IMR-90 (cell line): ENCODE results near the gene DPP6. TPM values are rescaled to one million over a fixed set of nuclear protein-coding genes. Genes with fewer than 3 reads are reported as not detected.

Experiments used
- ATAC-seq: fragments of 200-7000 bp; cut with Tn5 transposase; 2 replicates; pipeline ENCODE4 v1.9.1; 2020; ENCODE audit warnings: low read depth, mild to moderate bottlenecking, moderate library complexity
- BruUV-seq: library from RNA; stranded (reverse); fragments of 400-500 nt; replicated peaks from 2 replicates; lab custom pipeline; 2021; lab: Mats Ljungman, UMichigan
- CTCF ChIA-PET: fragments of 300-600 bp; formaldehyde crosslinking; extraction: SDS; loops from one replicate; lab custom pipeline; 2021; ENCODE audit warnings: antibody characterized with exemption; lab: Yijun Ruan, JAX
- POLR2A ChIA-PET: fragments of 300-600 bp; sonication (Branson Sonifier 250); formaldehyde crosslinking; loops from one replicate; lab custom pipeline; 2022; ENCODE audit warnings: antibody characterized with exemption; ENCODE audit not compliant: unreplicated experiment; lab: Charles Lee
- DNase-seq: peaks from one replicate; pipeline ENCODE4 v3.0.0; 2013
- H2AFZ ChIP-seq: replicated peaks from 2 replicates; pipeline ENCODE3; 2013; ENCODE audit warnings: low read length, mild to moderate bottlenecking; ENCODE audit not compliant: poor library complexity
- H2AK5ac ChIP-seq: 2 replicates; pipeline ENCODE4 v1.6.1; 2013; ENCODE audit warnings: low read depth, low read length, inconsistent platforms
- H2AK9ac ChIP-seq: replicated peaks from 2 replicates; pipeline ENCODE3; 2013; ENCODE audit warnings: mild to moderate bottlenecking, low read depth, low read length, moderate library complexity; ENCODE audit not compliant: poor library complexity
- H2BK120ac ChIP-seq: 2 replicates; pipeline ENCODE4 v1.6.1; 2013; ENCODE audit warnings: low read depth, low read length, inconsistent platforms
- H2BK15ac ChIP-seq: 3 replicates; pipeline ENCODE4 v1.6.1; 2013; ENCODE audit warnings: low read depth, low read length, inconsistent platforms
- H2BK20ac ChIP-seq: 2 replicates; pipeline ENCODE4 v1.6.1; 2013; ENCODE audit warnings: low read depth, mild to moderate bottlenecking, inconsistent platforms, low read length, moderate library complexity
- H2BK5ac ChIP-seq: 2 replicates; pipeline ENCODE4 v1.6.1; 2013; ENCODE audit warnings: mild to moderate bottlenecking, low read depth, low read length, inconsistent platforms; ENCODE audit not compliant: poor library complexity, severe bottlenecking
- H3K14ac ChIP-seq: replicated peaks from 2 replicates; pipeline ENCODE4 v1.6.1; 2013; ENCODE audit warnings: low read depth, low read length, inconsistent platforms
- H3K18ac ChIP-seq: 2 replicates; pipeline ENCODE4 v1.6.1; 2013; ENCODE audit warnings: low read depth, low read length, control low read depth
- H3K23ac ChIP-seq: 2 replicates; pipeline ENCODE4 v1.6.1; 2013; ENCODE audit warnings: low read depth, low read length, inconsistent platforms
- H3K27ac ChIP-seq: 2 replicates; pipeline ENCODE4 v1.5.1; 2013; ENCODE audit warnings: mild to moderate bottlenecking, control low read depth, low read length; ENCODE audit not compliant: insufficient read depth
- H3K27me3 ChIP-seq: 2 replicates; pipeline ENCODE4 v1.6.1; 2013; ENCODE audit warnings: low read length; ENCODE audit not compliant: control insufficient read depth, insufficient read depth
- H3K36me3 ChIP-seq: 2 replicates; pipeline ENCODE4 v1.6.1; 2013; ENCODE audit warnings: low read length, mixed read lengths; ENCODE audit not compliant: control insufficient read depth, insufficient read depth
- H3K4ac ChIP-seq: 2 replicates; pipeline ENCODE4 v1.6.1; 2013; ENCODE audit warnings: low read depth, low read length, inconsistent platforms
- H3K4me1 ChIP-seq: 2 replicates; pipeline ENCODE4 v1.6.1; 2013; ENCODE audit warnings: low read length, mixed read lengths; ENCODE audit not compliant: control insufficient read depth, insufficient read depth
- H3K4me2 ChIP-seq: 2 replicates; pipeline ENCODE4 v1.6.1; 2013; ENCODE audit warnings: low read depth, mild to moderate bottlenecking, control low read depth, low read length, moderate library complexity
- H3K4me3 ChIP-seq: 2 replicates; pipeline ENCODE4 v1.5.1; 2013; ENCODE audit warnings: low read depth, mild to moderate bottlenecking, control low read depth, low read length, moderate library complexity; ENCODE audit not compliant: insufficient read depth
- H3K56ac ChIP-seq: 2 replicates; pipeline ENCODE4 v1.6.1; 2013; ENCODE audit warnings: low read length, inconsistent platforms; ENCODE audit not compliant: insufficient read depth; ENCODE audit errors: extremely low read depth
- H3K79me1 ChIP-seq, 2 experiments: 2 replicates each; pipeline ENCODE4 v1.6.1; 2013; ENCODE audit warnings: low read length in 2 of 2, inconsistent platforms in 1 of 2, low read depth in 1 of 2
- H3K9ac ChIP-seq: 2 replicates; pipeline ENCODE4 v1.6.1; 2013; ENCODE audit warnings: low read depth, low read length, control low read depth
- H3K9me1 ChIP-seq: 2 replicates; pipeline ENCODE4 v1.6.1; 2013; ENCODE audit warnings: low read length, inconsistent platforms; ENCODE audit not compliant: insufficient read depth
- H3K9me3 ChIP-seq: 2 replicates; pipeline ENCODE4 v1.6.1; 2013; ENCODE audit warnings: low read length; ENCODE audit not compliant: control insufficient read depth, insufficient read depth
- H4K20me1 ChIP-seq: 2 replicates; pipeline ENCODE4 v1.6.1; 2013; ENCODE audit warnings: low read length, inconsistent platforms; ENCODE audit not compliant: insufficient read depth
- H4K5ac ChIP-seq: 2 replicates; pipeline ENCODE4 v1.6.1; 2013; ENCODE audit warnings: mild to moderate bottlenecking, low read depth, low read length, control low read depth
- H4K8ac ChIP-seq, 2 experiments: 2 replicates each; pipeline ENCODE4 v1.6.1; 2013; ENCODE audit warnings: low read depth in 2 of 2, low read length in 2 of 2, control low read depth in 1 of 2, inconsistent platforms in 1 of 2
- H4K91ac ChIP-seq: 2 replicates; pipeline ENCODE4 v1.6.1; 2013; ENCODE audit warnings: low read depth, low read length, inconsistent platforms; ENCODE audit not compliant: insufficient read depth
- BHLHE40 ChIP-seq: fragments of 150-350 bp; IDR thresholded peaks from 2 replicates; pipeline ENCODE4 v1.6.1; 2016; ENCODE audit warnings: mild to moderate bottlenecking, low read depth, low read length
- CEBPB ChIP-seq: IDR thresholded peaks from 2 replicates; pipeline ENCODE4 v1.6.1; 2012; ENCODE audit warnings: low read depth, low read length, improper control_type of control experiment
- CHD1 ChIP-seq: IDR thresholded peaks from 2 replicates; pipeline ENCODE4 v1.6.1; 2012; ENCODE audit warnings: low read depth, low read length, improper control_type of control experiment
- CTCF ChIP-seq: conservative IDR thresholded peaks from 2 replicates; pipeline ENCODE4 v1.5.1; 2012; ENCODE audit warnings: mild to moderate bottlenecking, low read depth, low read length, improper control_type of control experiment
- ELK1 ChIP-seq: fragments of 150-350 bp; IDR thresholded peaks from 2 replicates; pipeline ENCODE4 v1.6.1; 2016; ENCODE audit warnings: low read depth, mild to moderate bottlenecking, low read length, moderate library complexity, borderline replicate concordance
- FOS ChIP-seq: fragments of 150-350 bp; IDR thresholded peaks from 2 replicates; pipeline ENCODE4 v1.6.1; 2016; ENCODE audit warnings: low read depth, low read length
- MAFK ChIP-seq: IDR thresholded peaks from 2 replicates; pipeline ENCODE4 v1.6.1; 2012; ENCODE audit warnings: low read depth, low read length, improper control_type of control experiment
- MAZ ChIP-seq: IDR thresholded peaks from 2 replicates; pipeline ENCODE4 v1.6.1; 2012; ENCODE audit warnings: low read depth, mild to moderate bottlenecking, low read length, improper control_type of control experiment, moderate library complexity, borderline replicate concordance
- MXI1 ChIP-seq: IDR thresholded peaks from 2 replicates; pipeline ENCODE4 v1.6.1; 2012; ENCODE audit warnings: low read depth, mild to moderate bottlenecking, low read length, moderate library complexity, borderline replicate concordance
- NFE2L2 ChIP-seq: fragments of 150-350 bp; IDR thresholded peaks from 2 replicates; pipeline ENCODE4 v1.6.1; 2016; ENCODE audit warnings: low read depth, mild to moderate bottlenecking, low read length
- POLR2A ChIP-seq: IDR thresholded peaks from 2 replicates; pipeline ENCODE4 v1.6.1; 2012; ENCODE audit warnings: mild to moderate bottlenecking, low read depth, low read length
- RAD21 ChIP-seq: IDR thresholded peaks from 2 replicates; pipeline ENCODE4 v1.6.1; 2012; ENCODE audit warnings: low read length, improper control_type of control experiment
- RCOR1 ChIP-seq: IDR thresholded peaks from 2 replicates; pipeline ENCODE4 v1.6.1; 2012; ENCODE audit warnings: mild to moderate bottlenecking, low read length, improper control_type of control experiment; ENCODE audit not compliant: insufficient replicate concordance
- RFX5 ChIP-seq: IDR thresholded peaks from 2 replicates; pipeline ENCODE4 v1.8.0; 2012; ENCODE audit warnings: low read depth, mild to moderate bottlenecking, low read length, moderate library complexity
- SMC3 ChIP-seq: fragments of 150-350 bp; IDR thresholded peaks from 2 replicates; pipeline ENCODE4 v1.6.1; 2016; ENCODE audit warnings: low read depth, mild to moderate bottlenecking, antibody characterized with exemption, low read length, moderate library complexity
- USF2 ChIP-seq: fragments of 150-350 bp; IDR thresholded peaks from 2 replicates; pipeline ENCODE4 v1.6.1; 2017; ENCODE audit warnings: mild to moderate bottlenecking, antibody characterized with exemption, low read length, low read depth
- WGBS, 2 experiments: methylation state at CpG; one replicate each; pipeline versions ENCODE4 v1.1.5 to v1.1.7; 2013; ENCODE audit warnings: missing lambda C conversion rate in 2 of 2; ENCODE audit not compliant: insufficient read length in 1 of 2; ENCODE audit errors: extremely low coverage in 2 of 2; 5-methylcytosine and 5-hydroxymethylcytosine counted together
- dilution Hi-C: fragments of 300-500 bp; cut with HindIII; formaldehyde crosslinking; loops from one replicate; pipeline ENCODE4 v1.14.3; 2018; ENCODE audit warnings: low sequenced_read_pairs; ENCODE audit not compliant: unreplicated experiment
- in situ Hi-C: fragments of 300-500 bp; cut with MboI; formaldehyde crosslinking; loops from 3 replicates; pipeline ENCODE4 v1.14.3; 2019; ENCODE audit warnings: low sequenced_read_pairs, inconsistent platforms, mixed read lengths
- intact Hi-C: fragments of 100-400 bp; cut with micrococcal nuclease; formaldehyde crosslinking; loops from 2 replicates; pipeline ENCODE4 v1.10.0; 2022
- polyA plus RNA-seq, 3 experiments: library from polyadenylated mRNA; depleted of rRNA; stranded (reverse); fragments of >200 nt; gene quantifications; 2 replicates each; pipeline ENCODE4 v1.2.3, GENCODE V29; 2012; ENCODE audit warnings: low replicate concordance in 1 of 3
- total RNA-seq: library from RNA; depleted of rRNA; stranded (reverse); fragments of >200 nt; gene quantifications from 2 replicates; pipeline ENCODE4 v1.2.3, GENCODE V29; 2012

Gene DPP6
- total and polyA plus RNA-seq, 2 of the 4 experiments (the other 2 are of a cell fraction): not detected

GRCh38 chr7:154375956-154376355, 323.8 kb downstream of the DPP6 start:
- ChIA-PET POLR2A (no interaction called here), CTCF (no interaction called here)
- Histone ChIP-seq H3K79me1 (no peaks in the 10 kb centered on the region), H3K56ac (no peak overlapping the region), H3K4me3 (no peak overlapping the region), H2BK5ac (no peak overlapping the region), H2BK15ac (no peak overlapping the region), H4K91ac (no peak overlapping the region), H3K14ac (no peak overlapping the region), H2AFZ (no peak overlapping the region), H4K8ac (no peak overlapping the region), H4K20me1 (no peaks in the 10 kb centered on the region), H3K36me3 (no peaks in the 10 kb centered on the region), H3K9me1 (no peaks in the 10 kb centered on the region), H2BK20ac (no peak overlapping the region), H3K23ac (no peak overlapping the region), H3K4ac (no peak overlapping the region), H3K18ac (no peak overlapping the region), H3K9ac (no peak overlapping the region), H4K5ac (no peak overlapping the region), H2AK5ac (no peak overlapping the region), H3K27ac (no peak overlapping the region), H3K4me2 (no peak overlapping the region), H3K9me3 (peaks cover 38% of the 10 kb centered on the region), H2BK120ac (no peak overlapping the region), H3K4me1 (no peaks in the 10 kb centered on the region), H3K27me3 (no peaks in the 10 kb centered on the region), H2AK9ac (no peak overlapping the region)
- intact Hi-C loops (no loop called here), dilution Hi-C loops (no loop called here), in situ Hi-C loops (no loop called here)
- ATAC-seq: no peak
- WGBS, 2 experiments: no CpG with 5 or more reads among the region's 5 CpGs
- no peak for DNase-seq
- no TSS peak for BruUV-seq
- no peak for TF ChIP-seq SMC3
- no peak for TF ChIP-seq CEBPB
- TF ChIP-seq MAZ: no peak
- TF ChIP-seq RCOR1: no peak
- TF ChIP-seq RAD21: no peak
- no peak for TF ChIP-seq CTCF
- TF ChIP-seq BHLHE40: no peak
- TF ChIP-seq ELK1: no peak
- no peak for TF ChIP-seq FOS
- no peak for TF ChIP-seq MAFK
- TF ChIP-seq CHD1: no peak
- TF ChIP-seq NFE2L2: no peak
- no peak for TF ChIP-seq USF2
- no peak for TF ChIP-seq MXI1
- TF ChIP-seq POLR2A: no peak
- TF ChIP-seq RFX5: no peak
